ENCODE data around the gene RASSF5. TPM values are rescaled to one million over a fixed set of nuclear protein-coding genes. Genes with fewer than 3 reads are reported as not detected.

Gene RASSF5, protein sequence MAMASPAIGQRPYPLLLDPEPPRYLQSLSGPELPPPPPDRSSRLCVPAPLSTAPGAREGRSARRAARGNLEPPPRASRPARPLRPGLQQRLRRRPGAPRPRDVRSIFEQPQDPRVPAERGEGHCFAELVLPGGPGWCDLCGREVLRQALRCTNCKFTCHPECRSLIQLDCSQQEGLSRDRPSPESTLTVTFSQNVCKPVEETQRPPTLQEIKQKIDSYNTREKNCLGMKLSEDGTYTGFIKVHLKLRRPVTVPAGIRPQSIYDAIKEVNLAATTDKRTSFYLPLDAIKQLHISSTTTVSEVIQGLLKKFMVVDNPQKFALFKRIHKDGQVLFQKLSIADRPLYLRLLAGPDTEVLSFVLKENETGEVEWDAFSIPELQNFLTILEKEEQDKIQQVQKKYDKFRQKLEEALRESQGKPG
- 0.69 and 1.5 TPM in 2 replicates for total RNA-seq (2014; rRNA removed; shearing (Covaris generic))

DNA sequence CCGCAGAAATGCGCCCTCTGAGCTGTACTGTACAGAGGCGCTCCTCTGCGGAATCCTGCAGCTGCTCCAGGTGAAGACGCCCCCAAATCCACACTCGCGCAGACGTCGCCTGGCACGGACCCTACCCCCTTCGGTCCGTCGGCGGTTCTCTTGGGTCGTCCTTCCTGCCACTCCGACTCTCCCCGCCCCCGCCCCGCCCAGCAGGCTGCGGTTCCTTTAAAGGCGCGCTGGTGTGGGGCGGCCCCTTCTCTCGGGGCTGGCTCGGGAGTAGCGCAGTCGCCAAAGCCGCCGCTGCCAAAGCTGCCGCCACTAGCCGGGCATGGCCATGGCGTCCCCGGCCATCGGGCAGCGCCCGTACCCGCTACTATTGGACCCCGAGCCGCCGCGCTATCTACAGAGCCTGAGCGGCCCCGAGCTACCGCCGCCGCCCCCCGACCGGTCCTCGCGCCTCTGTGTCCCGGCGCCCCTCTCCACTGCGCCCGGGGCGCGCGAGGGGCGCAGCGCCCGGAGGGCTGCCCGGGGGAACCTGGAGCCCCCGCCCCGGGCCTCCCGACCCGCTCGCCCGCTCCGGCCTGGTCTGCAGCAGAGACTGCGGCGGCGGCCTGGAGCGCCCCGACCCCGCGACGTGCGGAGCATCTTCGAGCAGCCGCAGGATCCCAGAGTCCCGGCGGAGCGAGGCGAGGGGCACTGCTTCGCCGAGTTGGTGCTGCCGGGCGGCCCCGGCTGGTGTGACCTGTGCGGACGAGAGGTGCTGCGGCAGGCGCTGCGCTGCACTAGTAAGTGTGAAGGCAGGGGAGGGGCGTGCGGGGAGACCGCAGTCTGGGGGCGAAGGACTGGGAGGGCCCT, at the start of gene RASSF5:
Gene RASSF5, plus strand, starts transcription at position 248 of the 846 bp plus-strand sequence. Its CDS starts 72 bp downstream, at position 320.
- DNase-seq (ENCODE audit: low read depth): peak; percentile 71

DNA sequence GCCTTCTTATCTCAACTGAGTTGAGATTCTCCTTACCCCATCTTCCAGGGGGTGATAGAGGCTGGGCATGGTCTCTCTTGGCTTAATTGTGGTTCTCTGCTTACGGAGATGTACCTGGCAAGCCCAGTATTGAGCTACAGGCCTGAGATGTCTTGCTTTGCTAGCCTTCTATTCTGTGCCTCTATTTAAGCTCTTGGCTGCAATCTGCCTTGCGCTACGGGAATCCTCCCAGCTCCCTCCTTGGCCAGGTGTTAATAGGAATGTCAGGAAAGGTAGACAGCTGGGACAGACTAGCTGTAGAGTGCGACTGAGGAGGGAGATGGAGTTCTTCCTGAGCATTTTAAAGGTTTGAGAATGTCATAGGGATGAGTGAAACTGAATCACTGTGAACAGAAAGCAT, 47.6 kb upstream of the RASSF5 start:
- no peak for DNase-seq (ENCODE audit: low read depth)

DNA sequence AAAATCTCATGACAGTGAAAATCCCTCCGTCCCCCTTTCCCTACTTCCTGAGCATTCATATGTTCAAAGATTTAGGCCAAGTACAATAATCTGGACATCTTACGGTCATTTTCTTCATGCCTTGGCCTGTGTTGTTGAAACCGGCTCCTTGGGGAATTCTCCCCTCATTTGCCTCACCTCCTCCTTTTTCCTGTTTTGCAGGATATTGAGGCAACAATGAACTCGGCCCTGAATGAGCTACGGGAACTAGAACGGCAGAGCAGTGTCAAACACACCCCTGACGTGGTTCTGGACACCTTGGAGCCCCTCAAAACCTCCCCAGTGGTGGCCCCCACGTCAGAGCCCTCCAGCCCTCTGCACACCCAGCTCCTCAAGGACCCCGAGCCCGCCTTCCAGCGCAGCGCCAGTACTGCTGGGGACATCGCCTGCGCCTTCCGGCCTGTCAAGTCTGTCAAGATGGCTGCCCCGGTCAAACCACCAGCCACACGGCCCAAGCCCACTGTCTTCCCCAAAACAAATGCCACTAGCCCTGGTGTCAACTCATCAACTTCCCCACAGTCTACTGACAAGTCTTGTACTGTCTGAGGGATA, 46.4 kb upstream of the RASSF5 start:
- no peak for DNase-seq (ENCODE audit: low read depth)

DNA sequence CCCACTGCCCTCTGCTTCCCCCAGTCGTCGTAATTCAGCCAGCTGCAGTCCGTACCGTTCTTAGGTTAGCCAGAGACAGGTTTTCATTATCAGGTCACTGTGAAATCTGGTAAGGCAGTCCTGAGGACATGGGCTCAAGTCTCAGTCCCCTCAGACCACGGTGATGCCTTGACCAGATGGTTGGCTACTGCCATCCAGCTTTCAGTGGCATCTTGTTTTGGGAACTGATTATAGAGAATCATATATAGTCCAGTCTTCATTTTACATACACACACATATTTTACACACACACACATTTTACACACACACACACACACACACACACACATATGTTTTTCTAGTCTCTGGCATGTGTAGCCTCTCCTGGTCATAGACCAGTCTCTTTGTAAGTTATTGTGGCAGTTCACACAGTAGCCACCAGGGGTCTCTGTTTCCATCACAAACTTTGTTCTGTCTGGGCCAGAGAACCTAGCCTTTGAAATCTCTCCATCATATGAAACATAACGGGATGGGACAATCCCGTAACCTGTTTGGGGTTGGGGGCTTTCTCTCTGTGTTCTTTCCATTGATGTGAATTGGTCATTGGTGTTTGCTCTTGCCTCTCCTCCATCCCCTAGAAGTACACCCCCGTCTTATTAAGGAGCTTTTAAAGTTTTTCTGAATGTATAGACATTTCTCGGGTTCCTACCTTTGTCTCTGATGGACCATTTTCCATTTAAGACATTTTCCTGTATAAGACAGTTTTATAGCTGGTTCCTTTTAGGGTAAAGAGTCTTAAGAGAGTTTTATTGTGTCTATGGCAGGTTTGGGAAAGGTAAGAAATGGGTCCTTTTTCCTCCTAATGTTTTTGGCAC, 45.5 kb upstream of the RASSF5 start:
- DNase-seq (ENCODE audit: low read depth): peak; percentile 49

DNA sequence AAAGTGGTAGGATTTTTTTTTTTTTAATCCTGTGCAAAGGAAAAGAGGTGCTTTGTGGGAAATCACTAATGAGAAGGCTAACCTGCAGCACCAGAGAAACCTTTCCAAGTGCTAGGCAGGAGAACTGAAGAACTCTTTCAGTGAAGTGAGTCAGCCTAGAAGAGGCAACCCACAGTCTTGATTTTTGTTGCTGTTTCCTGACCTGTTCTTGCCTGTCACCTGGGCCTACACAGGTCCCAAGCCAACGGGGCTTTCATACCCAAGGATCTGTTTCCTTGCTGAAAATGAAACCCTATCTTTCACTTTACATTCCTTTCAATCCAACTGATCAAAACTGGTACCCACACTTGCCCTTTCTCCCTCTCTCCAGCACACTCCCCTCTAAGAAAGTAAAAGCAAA, 44.2 kb upstream of the RASSF5 start:
- DNase-seq (ENCODE audit: low read depth): no peak

DNA sequence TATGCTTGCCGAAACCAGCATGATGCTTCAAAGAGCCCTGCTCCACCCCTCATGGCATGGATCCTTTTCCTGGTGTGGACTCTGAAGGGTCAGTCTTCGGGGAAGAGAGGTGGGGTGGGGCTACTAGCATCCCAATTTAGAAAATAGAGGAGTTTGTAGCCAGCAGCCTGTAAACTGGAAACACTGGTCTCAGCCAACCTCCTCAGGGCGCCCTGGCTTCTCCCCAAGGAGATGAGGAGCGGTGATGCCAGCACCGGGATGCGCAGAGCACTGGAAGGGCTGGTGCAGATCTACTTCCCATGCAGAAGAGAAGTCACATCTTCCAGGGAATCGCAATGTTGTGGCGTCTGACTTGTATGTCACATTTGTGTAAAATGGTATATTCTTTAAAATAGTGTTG, 43.4 kb upstream of the RASSF5 start:
- no peak for DNase-seq (ENCODE audit: low read depth)

DNA sequence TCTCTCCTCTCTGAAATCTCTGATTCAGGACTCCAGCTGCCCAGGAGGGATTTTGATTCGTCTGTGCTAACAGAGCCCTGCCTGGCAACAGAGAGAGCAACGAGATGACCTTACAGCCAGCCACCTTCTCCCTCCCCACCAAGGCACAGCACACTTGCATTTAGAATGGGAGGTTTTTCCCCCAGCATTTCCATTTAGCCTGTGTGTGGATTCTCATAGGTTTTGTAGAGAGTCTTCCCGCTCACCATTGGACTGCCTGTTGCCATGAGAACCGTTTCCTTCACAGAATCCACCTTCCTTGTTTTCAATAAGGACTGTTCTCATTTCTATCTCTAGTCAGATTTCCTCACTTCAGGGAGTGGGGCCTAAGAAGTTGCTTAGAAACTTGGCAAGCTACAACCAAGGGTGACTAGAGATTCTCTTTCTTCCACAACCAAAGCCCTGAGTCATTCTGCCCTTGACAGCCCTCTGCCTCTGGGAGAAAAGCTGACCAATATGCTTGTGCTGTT, 42.8 kb upstream of the RASSF5 start:
- peak; percentile 36 for DNase-seq (ENCODE audit: low read depth)

DNA sequence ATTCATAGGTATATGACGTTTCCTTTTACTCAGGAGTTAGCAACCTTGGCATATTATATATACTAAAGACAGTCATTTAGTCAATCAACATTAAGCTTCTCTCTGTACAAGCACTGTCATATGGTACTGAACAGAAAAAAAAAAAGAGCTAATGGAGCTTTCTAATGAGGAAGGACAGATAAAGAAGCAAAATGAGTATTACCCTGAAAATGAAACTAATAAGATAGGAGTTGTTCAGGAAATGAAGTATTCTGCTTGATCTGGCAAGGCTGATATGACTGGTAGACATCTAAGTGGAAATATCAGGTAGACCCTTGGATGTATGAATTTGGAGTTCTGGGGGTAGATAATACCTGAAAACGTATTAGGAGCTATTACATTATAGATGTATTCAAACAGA, 41.4 kb upstream of the RASSF5 start:
- DNase-seq (ENCODE audit: low read depth): no peak

DNA sequence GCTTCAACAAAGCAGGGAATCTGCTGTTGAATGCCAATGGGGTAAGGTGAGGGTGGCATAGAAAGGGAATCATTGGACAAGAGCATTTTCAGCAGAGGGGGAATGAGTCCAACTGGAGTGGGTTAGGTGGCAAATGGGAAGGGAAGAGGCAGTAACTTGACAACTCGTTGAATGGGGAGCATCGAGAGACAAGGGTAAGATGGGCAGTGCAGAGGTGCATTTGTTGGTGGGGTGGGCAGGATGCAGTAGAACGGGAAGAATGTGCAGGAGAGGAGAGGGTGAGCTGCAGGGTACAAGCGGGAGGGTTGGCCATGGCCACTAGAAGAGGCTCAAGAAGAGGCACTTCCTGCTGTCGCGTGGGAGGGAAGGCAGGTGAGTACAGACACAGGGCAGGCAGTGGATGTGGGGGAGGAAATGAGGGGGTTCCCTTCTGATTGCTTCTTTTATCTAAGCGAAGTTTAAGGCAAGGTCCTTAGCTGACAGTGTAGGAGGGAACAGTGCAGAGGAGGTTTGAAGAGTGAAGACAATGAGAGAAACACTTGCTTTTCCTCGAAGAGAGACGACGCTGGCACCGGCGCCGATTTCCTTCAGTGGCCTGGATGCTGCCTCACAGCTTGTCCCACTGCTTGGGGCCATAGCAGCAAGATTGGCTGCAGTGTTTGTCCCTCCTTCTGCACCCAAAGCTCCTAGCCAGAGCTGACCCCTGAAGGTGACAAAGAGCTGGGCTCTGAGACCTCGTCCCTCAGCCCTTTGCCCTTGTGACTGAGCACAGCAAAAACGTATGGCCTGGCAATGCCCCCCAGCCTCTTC, 40.3 kb upstream of the RASSF5 start:
- no peak for DNase-seq (ENCODE audit: low read depth)

DNA sequence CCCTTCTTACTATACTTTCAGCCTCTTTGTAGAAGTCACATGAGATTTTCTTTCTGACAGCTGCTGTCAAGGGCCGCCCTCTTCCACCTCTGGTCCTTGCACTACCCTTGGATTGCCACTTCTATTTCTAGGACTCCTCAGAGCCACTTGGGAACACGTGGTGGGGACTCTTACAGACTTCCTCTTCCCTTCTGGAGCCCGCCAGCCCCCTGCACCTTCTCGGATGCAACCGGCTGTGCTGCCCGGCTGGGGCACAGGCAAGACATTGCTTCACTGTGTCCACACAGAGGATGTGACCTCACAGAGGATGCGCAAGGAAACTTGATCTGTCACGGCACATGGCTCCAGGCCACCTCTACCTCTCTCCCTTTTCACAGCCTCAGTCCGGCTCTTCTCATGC, 39.4 kb upstream of the RASSF5 start:
- DNase-seq (ENCODE audit: low read depth): no peak

DNA sequence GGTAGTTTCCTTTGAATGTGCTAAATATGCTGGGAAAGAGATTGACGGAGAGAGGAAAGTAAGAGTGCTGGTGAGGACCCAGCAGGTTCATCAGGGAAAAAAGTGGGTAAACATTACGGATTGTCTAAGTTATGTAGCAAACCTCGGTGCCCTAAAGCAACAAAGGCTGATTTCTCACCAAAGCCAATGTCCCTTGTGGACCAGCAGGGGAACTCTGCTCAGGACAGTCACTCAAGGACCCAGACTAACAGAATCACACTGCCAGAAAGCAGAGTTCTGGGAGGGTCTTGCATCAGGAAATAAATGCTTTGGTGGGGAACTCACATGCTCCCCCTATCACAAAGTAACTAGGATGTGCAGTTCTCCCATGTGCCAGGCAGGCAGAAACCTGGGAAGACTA, 38.8 kb upstream of the RASSF5 start:
- DNase-seq (ENCODE audit: low read depth): no peak

DNA sequence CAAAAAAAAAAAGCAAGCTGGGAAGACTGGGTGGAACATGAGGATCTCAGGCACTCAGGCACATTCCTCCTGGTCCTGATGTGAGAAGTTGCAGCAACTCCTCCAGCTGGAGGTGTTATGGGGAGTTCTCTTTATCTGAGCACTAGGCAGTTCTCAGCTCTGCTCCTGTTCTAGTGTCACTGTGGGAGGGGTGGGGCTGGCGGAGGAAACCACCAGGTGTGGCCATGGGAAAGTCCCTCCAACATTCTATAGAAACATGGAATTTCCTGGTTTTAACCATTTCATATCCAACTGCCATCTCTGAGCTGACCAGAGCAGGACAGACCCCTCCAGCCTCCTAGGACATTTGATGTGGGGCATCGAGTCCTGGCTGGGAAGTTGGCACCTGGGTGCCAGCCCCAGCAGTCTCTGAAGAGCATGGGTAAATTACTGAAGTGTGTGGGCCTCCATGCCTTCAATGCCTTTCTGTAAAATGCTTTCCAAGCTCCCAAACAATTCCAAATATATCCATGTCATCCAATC, 37.9 kb upstream of the RASSF5 start:
- no peak for DNase-seq (ENCODE audit: low read depth)

DNA sequence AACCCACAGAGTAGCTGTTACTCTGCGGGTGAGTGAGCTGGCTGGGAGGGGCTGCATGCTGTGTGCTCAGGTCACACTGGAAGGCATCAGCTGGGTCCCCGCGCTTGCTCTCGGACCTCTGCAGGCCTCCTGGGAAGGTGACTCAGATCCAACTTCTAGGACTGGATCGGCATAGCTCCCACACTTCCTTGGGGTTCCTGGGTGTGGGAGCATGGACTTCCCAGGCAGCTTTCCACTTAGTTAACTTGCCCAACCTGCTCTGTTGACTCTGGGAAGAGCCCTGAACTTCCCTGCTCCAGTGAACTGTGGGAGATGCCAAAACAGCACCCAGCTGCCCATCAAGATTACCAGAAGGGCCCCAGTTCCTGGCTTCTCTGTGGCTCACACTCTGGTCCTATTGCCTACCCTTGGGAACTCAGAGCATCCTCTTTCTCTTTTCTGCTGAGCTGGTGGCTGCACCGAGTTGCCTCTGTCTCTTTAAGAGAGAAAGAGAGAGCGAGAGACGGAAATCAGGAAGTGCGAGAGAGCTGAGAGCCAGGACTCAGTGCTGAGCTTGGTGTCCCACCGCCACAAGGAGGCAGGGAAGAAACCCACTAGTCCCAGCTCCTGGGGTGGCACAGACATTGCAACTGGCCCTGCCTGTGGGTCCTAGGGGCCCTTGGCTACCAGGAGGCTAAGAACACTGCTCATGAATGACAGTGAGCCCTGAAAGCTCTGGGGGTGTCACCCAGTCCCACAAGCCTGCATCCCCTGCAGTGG, 37.2 kb upstream of the RASSF5 start, which contains the start of gene IKBKE:
Gene IKBKE, plus strand, starts transcription at position 544 of the 759 bp plus-strand sequence. CDS start 2,752 bp downstream, outside the sequence.
- peak; percentile 79 for DNase-seq (ENCODE audit: low read depth)

DNA sequence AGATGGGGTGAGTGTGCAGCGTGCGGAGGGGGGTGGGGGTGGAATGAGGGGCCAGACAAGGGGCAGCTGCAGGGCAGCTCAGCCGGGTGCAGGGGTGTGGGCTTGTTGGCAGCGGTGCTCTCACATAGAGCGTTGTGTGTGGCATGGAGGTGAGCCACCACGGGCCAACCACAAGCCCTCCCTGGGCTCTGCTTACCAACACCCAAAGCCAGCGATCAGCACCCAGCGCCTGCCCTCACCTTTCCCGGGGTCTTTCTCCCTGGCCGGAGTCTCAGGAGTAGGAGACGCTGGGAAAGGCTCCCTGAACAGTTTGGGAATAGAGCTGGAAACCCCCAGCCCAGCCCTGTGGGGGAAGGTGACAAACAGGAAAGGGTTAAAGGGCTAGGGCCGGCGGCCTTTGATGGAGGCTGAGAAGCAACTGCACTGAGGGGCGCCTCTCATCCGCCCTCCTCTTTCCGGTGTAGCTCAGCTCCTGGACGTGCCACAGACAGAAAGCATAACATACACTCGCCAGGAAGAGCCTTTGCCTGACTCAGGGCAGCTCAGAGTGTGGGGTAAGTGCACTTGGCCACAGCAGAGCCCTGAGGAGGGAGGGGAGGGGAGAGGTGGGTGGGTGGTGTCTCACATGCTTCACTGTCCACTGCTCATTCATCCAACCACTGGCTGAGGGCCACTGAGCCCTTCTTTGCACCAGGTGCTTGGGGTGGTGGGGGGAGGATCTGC, 36.5 kb upstream of the RASSF5 start:
- peak; percentile 90 for DNase-seq (ENCODE audit: low read depth)

DNA sequence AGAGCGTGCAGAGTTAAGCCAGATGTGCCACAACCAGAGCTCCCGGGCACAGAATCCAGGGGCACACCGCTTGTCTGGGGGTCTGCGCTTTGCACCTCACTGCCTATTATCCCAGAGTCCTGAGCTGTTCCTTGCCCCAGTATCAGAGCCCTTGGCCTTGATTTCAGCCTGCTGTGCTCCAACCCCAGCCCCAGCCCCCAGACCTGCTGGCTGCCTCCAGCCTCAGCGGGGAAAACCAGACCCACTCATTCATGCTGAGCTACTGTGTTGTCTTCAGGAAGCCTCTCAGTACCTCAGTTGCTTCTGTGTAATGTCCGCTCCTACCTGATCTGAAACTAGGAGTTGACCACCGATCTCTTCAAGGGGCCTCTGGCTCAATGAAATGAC, 35.9 kb upstream of the RASSF5 start:
- no peak for DNase-seq (ENCODE audit: low read depth)

DNA sequence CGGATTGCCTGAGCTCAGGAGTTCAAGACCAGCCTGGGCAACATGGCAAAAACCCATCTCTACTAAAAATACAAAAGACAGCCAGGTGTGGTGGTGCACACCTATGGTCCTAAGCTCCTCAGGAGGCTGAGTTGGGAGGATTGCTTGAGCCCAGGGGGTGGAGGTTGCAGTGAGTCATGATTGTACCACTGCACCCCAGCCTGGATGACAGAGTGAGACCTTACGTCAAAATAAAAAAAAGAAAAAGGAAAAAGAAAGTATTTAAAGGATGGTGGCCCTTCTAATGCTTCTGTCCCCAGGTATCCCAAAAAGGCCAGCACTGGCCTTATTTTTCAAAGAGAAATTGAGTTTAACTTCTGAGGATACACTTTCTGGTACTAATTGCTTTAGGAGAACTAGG, 35.3 kb upstream of the RASSF5 start:
- no peak for DNase-seq (ENCODE audit: low read depth)

DNA sequence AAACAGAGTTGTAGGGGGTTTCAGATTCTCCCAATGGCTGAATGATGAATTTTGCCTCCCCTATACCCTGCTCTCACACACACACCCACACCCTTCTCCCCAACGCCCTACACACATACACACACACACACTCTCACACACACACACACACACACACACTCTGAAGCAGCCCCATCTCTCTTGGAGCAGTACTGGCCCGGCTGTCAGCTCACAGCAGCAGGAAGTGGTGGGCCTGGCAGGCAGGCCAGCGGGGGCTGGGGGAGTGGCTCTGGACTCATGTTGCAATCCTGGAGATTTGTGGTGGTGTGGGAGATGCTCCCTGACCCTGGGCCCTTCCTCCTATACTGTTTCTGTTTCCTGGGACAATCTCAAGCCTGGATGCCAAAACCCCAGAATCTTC, 34.9 kb upstream of the RASSF5 start:
- DNase-seq (ENCODE audit: low read depth): peak; percentile 80

DNA sequence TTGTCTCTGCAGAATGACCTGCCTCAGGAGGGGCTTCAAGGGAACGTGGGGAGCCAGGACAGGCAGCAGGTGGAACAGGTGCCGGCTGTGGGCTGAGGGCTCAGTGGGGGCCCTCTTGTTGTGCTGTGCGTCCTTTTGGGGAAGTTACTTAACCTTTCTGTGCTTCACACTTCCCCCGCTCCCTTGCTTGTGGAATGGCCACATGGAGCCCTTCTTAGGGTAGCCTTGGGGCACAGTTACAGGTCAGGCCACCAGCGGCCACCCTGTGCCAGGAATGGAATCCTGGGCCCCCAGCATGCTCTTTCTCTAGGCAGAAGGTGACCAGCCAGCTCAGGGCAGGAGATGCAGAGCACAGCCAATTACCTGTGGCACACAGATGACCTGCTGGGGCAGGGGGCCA, 34.4 kb upstream of the RASSF5 start:
- no peak for DNase-seq (ENCODE audit: low read depth)

DNA sequence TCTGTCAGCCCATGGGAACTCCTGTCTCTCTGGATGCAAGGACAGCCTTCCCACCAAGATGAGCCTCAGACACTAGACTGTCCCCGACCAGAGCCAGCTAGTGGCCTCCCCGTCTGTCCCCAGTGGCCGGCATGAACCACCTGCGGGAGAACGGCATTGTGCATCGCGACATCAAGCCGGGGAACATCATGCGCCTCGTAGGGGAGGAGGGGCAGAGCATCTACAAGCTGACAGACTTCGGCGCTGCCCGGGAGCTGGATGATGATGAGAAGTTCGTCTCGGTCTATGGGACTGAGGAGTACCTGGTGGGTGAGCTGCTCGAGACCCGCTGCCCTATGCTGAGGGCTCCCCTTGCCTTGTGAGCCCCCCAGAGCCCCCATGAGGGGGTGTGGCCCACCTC, 31.3 kb upstream of the RASSF5 start:
- no peak for DNase-seq (ENCODE audit: low read depth)

Data from Daoy (cell line).